A549 (cell line): ENCODE results near the gene EEF1A1. TPM values are rescaled to one million over a fixed set of nuclear protein-coding genes. Genes with fewer than 3 reads are reported as not detected.

Source experiments
- ATAC-seq, 2 experiments: fragments of 200-7000 bp in 1 of 2; fragments of >200 bp in 1 of 2; cut with Nextera tagmentation in 1 of 2; cut with Tn5 transposase in 1 of 2; 3 replicates each; pipeline versions ENCODE4 v1.8.0 to v1.9.1; 2018 to 2020; ENCODE audit warnings: mild to moderate bottlenecking in 1 of 2, moderate library complexity in 1 of 2
- CTCF ChIA-PET: fragments of 300-600 bp; sonication (Branson Sonifier 250); formaldehyde crosslinking; extraction: SDS; loops from one replicate; lab custom pipeline; 2021; ENCODE audit warnings: antibody characterized with exemption, inconsistent platforms; lab: Yijun Ruan, JAX
- POLR2A ChIA-PET: fragments of 350-600 bp; formaldehyde crosslinking; extraction: SDS; loops from one replicate; lab custom pipeline; 2021; ENCODE audit warnings: antibody characterized with exemption, inconsistent platforms; lab: Yijun Ruan, JAX
- DNase-seq, 2 experiments: peaks; one replicate each; pipeline versions ENCODE4 v3.0.0 to v3.0.0-alpha.2; 2011 to 2016; ENCODE audit warnings: low read depth in 1 of 2, low spot score in 1 of 2
- FAIRE-seq: peaks from 2 replicates; lab custom pipeline; 2011; peaks lifted over from hg19 to GRCh38; lab: Jason Lieb, UNC
- H3K27ac ChIP-seq, 2 experiments: fragments of >200 bp; sonication (Bioruptor Twin); formaldehyde crosslinking; 3 replicates each; pipeline ENCODE4 v1.5.1; 2016 to 2017
- H3K4me1 ChIP-seq: fragments of >200 bp; sonication (Bioruptor Twin); formaldehyde crosslinking; 3 replicates; pipeline ENCODE4 v1.6.1; 2016
- H3K4me2 ChIP-seq: fragments of >200 bp; sonication (Bioruptor Twin); formaldehyde crosslinking; 3 replicates; pipeline ENCODE4 v1.6.1; 2016
- H3K4me3 ChIP-seq: fragments of >200 bp; sonication (Bioruptor Twin); formaldehyde crosslinking; 3 replicates; pipeline ENCODE4 v1.5.1; 2016
- H3K9me3 ChIP-seq: fragments of >200 bp; sonication (Bioruptor Twin); formaldehyde crosslinking; 3 replicates; pipeline ENCODE4 v1.6.1; 2016
- BHLHE40 ChIP-seq: IDR thresholded peaks from 2 replicates; pipeline ENCODE4 v1.6.1; 2012; ENCODE audit warnings: low read depth, low read length, inconsistent platforms
- CBX2 ChIP-seq: fragments of 200-600 bp; sonication (generic); IDR thresholded peaks from 2 replicates; pipeline ENCODE4 v1.6.1; 2016; ENCODE audit warnings: low read depth, mild to moderate bottlenecking, borderline replicate concordance
- CBX8 ChIP-seq: fragments of 200-600 bp; sonication (generic); IDR thresholded peaks from 2 replicates; pipeline ENCODE4 v1.6.1; 2016
- CEBPB ChIP-seq, 2 experiments: fragments of >200 bp in 1 of 2; sonication (Bioruptor Twin) in 1 of 2; formaldehyde crosslinking in 1 of 2; IDR thresholded peaks; 2 replicates each; pipeline ENCODE4 v1.6.1; 2012 to 2016
- EHF ChIP-seq: fragments of 250-450 bp; sonication (Bioruptor Pico); IDR thresholded peaks from 2 replicates; pipeline ENCODE4 v1.5.0; 2020; ENCODE audit warnings: mild to moderate bottlenecking
- EHMT2 ChIP-seq: fragments of 200-600 bp; sonication (generic); IDR thresholded peaks from 2 replicates; pipeline ENCODE4 v1.6.1; 2016; ENCODE audit warnings: antibody characterized with exemption, low read depth, mild to moderate bottlenecking, moderate library complexity
- EP300 ChIP-seq, 2 experiments: fragments of >200 bp; sonication (Bioruptor Twin); formaldehyde crosslinking; IDR thresholded peaks; 2 replicates in 1 of 2; 3 replicates in 1 of 2; pipeline ENCODE4 v1.6.1; 2016 to 2017
- ESRRA ChIP-seq: fragments of 150-350 bp; IDR thresholded peaks from 2 replicates; pipeline ENCODE4 v1.6.1; 2014; ENCODE audit warnings: mild to moderate bottlenecking, low read length, borderline replicate concordance
- FOSB ChIP-seq: fragments of 250-450 bp; sonication (Bioruptor Pico); IDR thresholded peaks from 2 replicates; pipeline ENCODE4 v1.5.0; 2020; ENCODE audit warnings: mild to moderate bottlenecking, moderate library complexity
- HOXA7 ChIP-seq: fragments of 250-450 bp; sonication (Bioruptor Pico); IDR thresholded peaks from 2 replicates; pipeline ENCODE4 v1.5.0; 2020; ENCODE audit warnings: mild to moderate bottlenecking, moderate library complexity
- JUNB ChIP-seq: fragments of >200 bp; sonication (Bioruptor Twin); formaldehyde crosslinking; IDR thresholded peaks from 2 replicates; pipeline ENCODE4 v1.6.1; 2016
- MAZ ChIP-seq: fragments of 150-350 bp; IDR thresholded peaks from 2 replicates; pipeline ENCODE4 v1.6.1; 2014; ENCODE audit warnings: antibody characterized with exemption, low read depth, low read length, borderline replicate concordance
- NFE2L2 ChIP-seq: fragments of 150-350 bp; conservative IDR thresholded peaks from 2 replicates; pipeline ENCODE4 v1.6.1; 2014; ENCODE audit warnings: low read length
- NR3C1 ChIP-seq: fragments of >200 bp; sonication (Bioruptor Twin); formaldehyde crosslinking; IDR thresholded peaks from 3 replicates; pipeline ENCODE4 v1.6.1; 2017
- PHF8 ChIP-seq: fragments of 200-600 bp; sonication (generic); IDR thresholded peaks from 2 replicates; pipeline ENCODE4 v1.6.1; 2016; ENCODE audit warnings: low read depth, mild to moderate bottlenecking, antibody characterized with exemption, moderate library complexity, borderline replicate concordance
- POLR2A ChIP-seq: IDR thresholded peaks from 2 replicates; pipeline ENCODE4 v1.6.1; 2012; ENCODE audit warnings: mild to moderate bottlenecking, low read length
- POLR2AphosphoS2 ChIP-seq: conservative IDR thresholded peaks from 2 replicates; pipeline ENCODE4 v1.6.1; 2012; ENCODE audit warnings: low read length, improper control_type of control experiment, inconsistent platforms
- RAD21 ChIP-seq, 2 experiments: fragments of >200 bp in 1 of 2; sonication (Bioruptor Twin) in 1 of 2; formaldehyde crosslinking in 1 of 2; IDR thresholded peaks in 1 of 2; conservative IDR thresholded peaks in 1 of 2; 2 replicates in 1 of 2; 3 replicates in 1 of 2; pipeline ENCODE4 v1.6.1; 2012 to 2018; ENCODE audit warnings: inconsistent platforms in 1 of 2
- RCOR1 ChIP-seq: fragments of 150-350 bp; IDR thresholded peaks from 2 replicates; pipeline ENCODE4 v1.6.1; 2014; ENCODE audit warnings: antibody characterized with exemption, low read length, low read depth
- TFCP2L1 ChIP-seq: fragments of 250-450 bp; sonication (Bioruptor Pico); IDR thresholded peaks from 2 replicates; pipeline ENCODE4 v1.5.0; 2021; ENCODE audit warnings: mild to moderate bottlenecking
- TP53 ChIP-seq: fragments of 250-450 bp; sonication (Bioruptor Pico); IDR thresholded peaks from 2 replicates; pipeline ENCODE4 v1.5.0; 2021; ENCODE audit warnings: mild to moderate bottlenecking, moderate library complexity
- ZFP36 ChIP-seq: fragments of 450-650 bp; IDR thresholded peaks from 2 replicates; pipeline ENCODE4 v1.6.1; 2014; ENCODE audit warnings: borderline replicate concordance; ENCODE audit not compliant: partially characterized antibody
- WGBS: methylation state at CpG from one replicate; pipeline ENCODE4 v1.1.6; 2017; ENCODE audit errors: missing lambda C conversion rate; 5-methylcytosine and 5-hydroxymethylcytosine counted together
- polyA plus RNA-seq, 4 experiments: library from polyadenylated mRNA; depleted of rRNA in 3 of 4; stranded (reverse); fragments of >200 nt; fragmentation: RNase III in 1 of 4; extraction: RNeasy Plus Mini Kit Qiagen cat#74134 plus additional on column Dnase treatment in 1 of 4; gene quantifications; 2 replicates in 3 of 4; 3 replicates in 1 of 4; pipeline ENCODE4 v1.2.3, GENCODE V29; 2011 to 2017
- TF ChIP-seq, protein P1 (sequence below): fragments of 250-450 bp; sonication (Bioruptor Pico); IDR thresholded peaks from 2 replicates; pipeline ENCODE4 v1.5.0; 2020; ENCODE audit warnings: low read depth, mild to moderate bottlenecking, moderate library complexity
- TF ChIP-seq, protein P2 (sequence below): IDR thresholded peaks from 2 replicates; pipeline ENCODE4 v1.6.1; 2012
- TF ChIP-seq, protein P3 (sequence below): fragments of >200 bp; sonication (Bioruptor Twin); formaldehyde crosslinking; IDR thresholded peaks from 3 replicates; pipeline ENCODE4 v1.5.1; 2016
- TF ChIP-seq, protein P4 (sequence below): fragments of 200-600 bp; sonication (generic); IDR thresholded peaks from 2 replicates; pipeline ENCODE4 v1.6.1; 2016; ENCODE audit warnings: antibody characterized with exemption, mild to moderate bottlenecking, moderate library complexity
- TF ChIP-seq, protein P5 (sequence below): fragments of 450-650 bp; IDR thresholded peaks from 2 replicates; pipeline ENCODE4 v1.6.1; 2014; ENCODE audit warnings: antibody characterized with exemption

EEF1A1 gene
- polyA plus RNA-seq, 2 of the 4 experiments (the other 2 are of a cell fraction), result 5,660 to 9,755 TPM

DNA sequence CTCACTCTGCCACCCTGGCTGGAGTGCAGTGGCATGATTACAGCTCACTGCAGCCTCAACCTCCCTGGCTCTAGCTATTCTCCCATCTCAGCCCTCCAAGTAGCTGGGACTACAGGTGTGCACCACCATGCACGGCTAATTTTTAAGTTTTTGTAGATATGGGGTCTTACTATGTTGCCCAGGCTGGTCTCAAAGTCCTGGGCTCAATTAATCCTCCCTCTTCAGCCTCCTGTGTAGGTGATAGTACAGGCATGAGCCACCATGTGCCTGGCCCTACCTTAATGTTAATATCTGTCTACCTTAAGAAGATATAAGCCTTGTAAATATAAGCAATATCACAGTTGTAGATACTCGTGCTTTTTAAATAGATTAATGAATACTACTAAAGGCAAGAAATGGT lies 16.7 kb downstream of the EEF1A1 start:
- Histone ChIP-seq H3K4me1 (no peaks in the 10 kb centered on the region), H3K27ac (no peak overlapping the region), H3K9me3 (no peaks in the 10 kb centered on the region), H3K4me2 (no peak overlapping the region), H3K4me3 (no peak overlapping the region)
- DNase-seq, result no peak
- no peak for FAIRE-seq
- TF ChIP-seq HOXA7 (CRISPR knock-in tag), result no peak
- TF ChIP-seq, protein P1, sequence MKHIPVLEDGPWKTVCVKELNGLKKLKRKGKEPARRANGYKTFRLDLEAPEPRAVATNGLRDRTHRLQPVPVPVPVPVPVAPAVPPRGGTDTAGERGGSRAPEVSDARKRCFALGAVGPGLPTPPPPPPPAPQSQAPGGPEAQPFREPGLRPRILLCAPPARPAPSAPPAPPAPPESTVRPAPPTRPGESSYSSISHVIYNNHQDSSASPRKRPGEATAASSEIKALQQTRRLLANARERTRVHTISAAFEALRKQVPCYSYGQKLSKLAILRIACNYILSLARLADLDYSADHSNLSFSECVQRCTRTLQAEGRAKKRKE (CRISPR knock-in tag), result no peak
- no peak for TF ChIP-seq EHF (CRISPR knock-in tag)
- TF ChIP-seq, protein P2, sequence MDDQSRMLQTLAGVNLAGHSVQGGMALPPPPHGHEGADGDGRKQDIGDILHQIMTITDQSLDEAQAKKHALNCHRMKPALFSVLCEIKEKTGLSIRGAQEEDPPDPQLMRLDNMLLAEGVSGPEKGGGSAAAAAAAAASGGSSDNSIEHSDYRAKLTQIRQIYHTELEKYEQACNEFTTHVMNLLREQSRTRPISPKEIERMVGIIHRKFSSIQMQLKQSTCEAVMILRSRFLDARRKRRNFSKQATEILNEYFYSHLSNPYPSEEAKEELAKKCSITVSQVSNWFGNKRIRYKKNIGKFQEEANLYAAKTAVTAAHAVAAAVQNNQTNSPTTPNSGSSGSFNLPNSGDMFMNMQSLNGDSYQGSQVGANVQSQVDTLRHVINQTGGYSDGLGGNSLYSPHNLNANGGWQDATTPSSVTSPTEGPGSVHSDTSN, result no peak
- TF ChIP-seq JUNB, result no peak
- no peak for TF ChIP-seq NR3C1
- no peak for TF ChIP-seq MAZ
- TF ChIP-seq ESRRA, result no peak
- TF ChIP-seq NFE2L2, result no peak
- TF ChIP-seq, protein P3, sequence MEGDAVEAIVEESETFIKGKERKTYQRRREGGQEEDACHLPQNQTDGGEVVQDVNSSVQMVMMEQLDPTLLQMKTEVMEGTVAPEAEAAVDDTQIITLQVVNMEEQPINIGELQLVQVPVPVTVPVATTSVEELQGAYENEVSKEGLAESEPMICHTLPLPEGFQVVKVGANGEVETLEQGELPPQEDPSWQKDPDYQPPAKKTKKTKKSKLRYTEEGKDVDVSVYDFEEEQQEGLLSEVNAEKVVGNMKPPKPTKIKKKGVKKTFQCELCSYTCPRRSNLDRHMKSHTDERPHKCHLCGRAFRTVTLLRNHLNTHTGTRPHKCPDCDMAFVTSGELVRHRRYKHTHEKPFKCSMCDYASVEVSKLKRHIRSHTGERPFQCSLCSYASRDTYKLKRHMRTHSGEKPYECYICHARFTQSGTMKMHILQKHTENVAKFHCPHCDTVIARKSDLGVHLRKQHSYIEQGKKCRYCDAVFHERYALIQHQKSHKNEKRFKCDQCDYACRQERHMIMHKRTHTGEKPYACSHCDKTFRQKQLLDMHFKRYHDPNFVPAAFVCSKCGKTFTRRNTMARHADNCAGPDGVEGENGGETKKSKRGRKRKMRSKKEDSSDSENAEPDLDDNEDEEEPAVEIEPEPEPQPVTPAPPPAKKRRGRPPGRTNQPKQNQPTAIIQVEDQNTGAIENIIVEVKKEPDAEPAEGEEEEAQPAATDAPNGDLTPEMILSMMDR, result no peak
- TF ChIP-seq CEBPB (IDR thresholded peaks at IDR 0.05), result no peak
- no peak for TF ChIP-seq TFCP2L1
- TF ChIP-seq, protein P4, sequence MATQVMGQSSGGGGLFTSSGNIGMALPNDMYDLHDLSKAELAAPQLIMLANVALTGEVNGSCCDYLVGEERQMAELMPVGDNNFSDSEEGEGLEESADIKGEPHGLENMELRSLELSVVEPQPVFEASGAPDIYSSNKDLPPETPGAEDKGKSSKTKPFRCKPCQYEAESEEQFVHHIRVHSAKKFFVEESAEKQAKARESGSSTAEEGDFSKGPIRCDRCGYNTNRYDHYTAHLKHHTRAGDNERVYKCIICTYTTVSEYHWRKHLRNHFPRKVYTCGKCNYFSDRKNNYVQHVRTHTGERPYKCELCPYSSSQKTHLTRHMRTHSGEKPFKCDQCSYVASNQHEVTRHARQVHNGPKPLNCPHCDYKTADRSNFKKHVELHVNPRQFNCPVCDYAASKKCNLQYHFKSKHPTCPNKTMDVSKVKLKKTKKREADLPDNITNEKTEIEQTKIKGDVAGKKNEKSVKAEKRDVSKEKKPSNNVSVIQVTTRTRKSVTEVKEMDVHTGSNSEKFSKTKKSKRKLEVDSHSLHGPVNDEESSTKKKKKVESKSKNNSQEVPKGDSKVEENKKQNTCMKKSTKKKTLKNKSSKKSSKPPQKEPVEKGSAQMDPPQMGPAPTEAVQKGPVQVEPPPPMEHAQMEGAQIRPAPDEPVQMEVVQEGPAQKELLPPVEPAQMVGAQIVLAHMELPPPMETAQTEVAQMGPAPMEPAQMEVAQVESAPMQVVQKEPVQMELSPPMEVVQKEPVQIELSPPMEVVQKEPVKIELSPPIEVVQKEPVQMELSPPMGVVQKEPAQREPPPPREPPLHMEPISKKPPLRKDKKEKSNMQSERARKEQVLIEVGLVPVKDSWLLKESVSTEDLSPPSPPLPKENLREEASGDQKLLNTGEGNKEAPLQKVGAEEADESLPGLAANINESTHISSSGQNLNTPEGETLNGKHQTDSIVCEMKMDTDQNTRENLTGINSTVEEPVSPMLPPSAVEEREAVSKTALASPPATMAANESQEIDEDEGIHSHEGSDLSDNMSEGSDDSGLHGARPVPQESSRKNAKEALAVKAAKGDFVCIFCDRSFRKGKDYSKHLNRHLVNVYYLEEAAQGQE, result no peak
- no peak for ATAC-seq
- WGBS, result 72% methylated on average over 2 of the region's 2 CpGs
- CTCF ChIA-PET, result interaction anchor here (1.2 kb wide), 1 partner anchor 108 kb away, joined by 4 read pairs; no protein-coding TSS in a partner anchor
- POLR2A ChIA-PET, result no interaction called here

DNA sequence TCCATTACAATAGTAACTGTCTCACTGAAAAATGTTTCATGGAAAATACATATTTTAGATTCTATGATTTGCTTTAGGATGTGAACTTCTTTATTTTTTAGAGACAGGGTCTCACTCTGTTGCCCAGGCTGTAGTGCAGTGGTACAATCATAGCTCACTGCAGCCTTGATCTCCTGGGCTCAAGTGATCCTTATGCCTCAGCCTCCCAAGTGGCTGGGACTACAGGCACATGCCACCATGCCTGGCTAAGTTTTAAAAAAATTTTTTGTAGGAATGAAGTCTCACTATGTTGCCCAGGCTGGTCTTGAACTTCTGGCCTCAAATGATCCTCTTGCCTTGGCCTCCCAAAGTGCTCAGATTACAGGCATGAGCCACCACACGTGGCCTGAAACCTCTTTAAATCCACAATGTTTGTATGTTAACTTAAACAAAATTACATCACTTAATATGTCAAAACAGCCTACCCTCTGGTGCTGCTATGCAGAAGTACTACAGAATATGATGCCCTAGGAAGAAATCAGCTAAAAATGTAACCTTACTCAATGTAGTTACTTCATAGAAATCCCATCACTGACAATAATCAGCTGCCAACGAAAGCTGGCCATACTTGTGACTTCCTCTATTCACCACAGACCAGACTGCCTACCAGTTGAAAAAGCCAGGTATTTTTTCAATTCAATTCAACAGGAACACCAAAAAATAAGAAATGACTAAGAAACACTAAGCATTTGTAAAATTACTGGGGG lies 17.6 kb downstream of the EEF1A1 start:
- Histone ChIP-seq H3K4me1 (no peaks in the 10 kb centered on the region), H3K4me3 (no peak overlapping the region), H3K4me2 (no peak overlapping the region), H3K27ac (no peak overlapping the region)
- POLR2A ChIA-PET, result no interaction called here
- DNase-seq (no peak), ATAC-seq (no peak), FAIRE-seq (no peak)
- no peak for TF ChIP-seq RCOR1
- TF ChIP-seq RAD21 (conservative IDR thresholded peaks at IDR 0.05 in 1 of 2, IDR thresholded peaks at IDR 0.05 in 1 of 2), result no peak
- TF ChIP-seq EHMT2, result no peak
- TF ChIP-seq, protein P5, sequence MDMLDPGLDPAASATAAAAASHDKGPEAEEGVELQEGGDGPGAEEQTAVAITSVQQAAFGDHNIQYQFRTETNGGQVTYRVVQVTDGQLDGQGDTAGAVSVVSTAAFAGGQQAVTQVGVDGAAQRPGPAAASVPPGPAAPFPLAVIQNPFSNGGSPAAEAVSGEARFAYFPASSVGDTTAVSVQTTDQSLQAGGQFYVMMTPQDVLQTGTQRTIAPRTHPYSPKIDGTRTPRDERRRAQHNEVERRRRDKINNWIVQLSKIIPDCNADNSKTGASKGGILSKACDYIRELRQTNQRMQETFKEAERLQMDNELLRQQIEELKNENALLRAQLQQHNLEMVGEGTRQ, result no peak
- no peak for TF ChIP-seq ZFP36
- TF ChIP-seq POLR2A, result no peak
- TF ChIP-seq PHF8, result no peak
- no peak for TF ChIP-seq JUNB
- no peak for TF ChIP-seq NR3C1
- TF ChIP-seq BHLHE40, result no peak
- TF ChIP-seq FOSB (CRISPR knock-in tag), result no peak
- no peak for TF ChIP-seq POLR2AphosphoS2
- TF ChIP-seq, protein P1 (CRISPR knock-in tag), result no peak
- no peak for TF ChIP-seq CBX8
- TF ChIP-seq EP300 (IDR thresholded peaks at IDR 0.05), result no peak
- TF ChIP-seq CBX2, result no peak
- no peak for TF ChIP-seq TP53 (CRISPR knock-in tag)
- TF ChIP-seq, all 56 proteins: peak for 0
- WGBS, result 69% methylated on average over 2 of the region's 2 CpGs
- CTCF ChIA-PET, result no interaction called here
- no peaks in the 10 kb centered on the region for H3K9me3 ChIP-seq
